Hepatocyte (in vitro differentiated cells): ENCODE data around the gene MCAM. TPM values are rescaled to one million over a fixed set of nuclear protein-coding genes. Genes with fewer than 3 reads are reported as not detected.

Experiments
- DNase-seq: peaks from one replicate; pipeline ENCODE4 v3.0.0-alpha.2; 2016; ENCODE audit warnings: low spot score
- H2AFZ ChIP-seq: fragments of 200-600 bp; sonication (generic); 2 replicates; pipeline ENCODE4 v1.6.0; 2016; ENCODE audit warnings: antibody characterized with exemption, mild to moderate bottlenecking
- H3K27ac ChIP-seq: fragments of 200-600 bp; sonication (generic); 2 replicates; pipeline ENCODE4 v1.5.1; 2016; ENCODE audit warnings: mild to moderate bottlenecking
- H3K27me3 ChIP-seq: fragments of 200-600 bp; sonication (generic); 2 replicates; pipeline ENCODE4 v1.6.1; 2016
- H3K36me3 ChIP-seq: fragments of 200-600 bp; sonication (generic); replicated peaks from 2 replicates; pipeline ENCODE4 v1.5.1; 2016; ENCODE audit warnings: low read depth; ENCODE audit not compliant: insufficient read depth
- H3K4me1 ChIP-seq: fragments of 200-600 bp; sonication (generic); 2 replicates; pipeline ENCODE4 v1.5.1; 2016; ENCODE audit warnings: mild to moderate bottlenecking, moderate library complexity; ENCODE audit not compliant: insufficient read depth
- H3K4me2 ChIP-seq: fragments of 200-600 bp; sonication (generic); 2 replicates; pipeline ENCODE4 v1.6.0; 2016
- H3K4me3 ChIP-seq: fragments of 200-600 bp; sonication (generic); 2 replicates; pipeline ENCODE4 v1.5.1; 2016; ENCODE audit warnings: mild to moderate bottlenecking
- H3K79me2 ChIP-seq: fragments of 200-600 bp; sonication (generic); 2 replicates; pipeline ENCODE4 v1.6.0; 2017; ENCODE audit warnings: mild to moderate bottlenecking
- H3K9me2 ChIP-seq: fragments of 200-600 bp; sonication (generic); replicated peaks from 2 replicates; pipeline ENCODE4 v1.6.0; 2017; ENCODE audit warnings: mild to moderate bottlenecking; ENCODE audit not compliant: insufficient read depth
- H3K9me3 ChIP-seq: fragments of 200-600 bp; sonication (generic); 2 replicates; pipeline ENCODE4 v1.5.1; 2016; ENCODE audit warnings: low read depth, mild to moderate bottlenecking
- H4K20me1 ChIP-seq: fragments of 200-600 bp; sonication (generic); 2 replicates; pipeline ENCODE4 v1.6.0; 2016; ENCODE audit warnings: mild to moderate bottlenecking; ENCODE audit not compliant: insufficient read depth, poor library complexity, severe bottlenecking
- CTCF ChIP-seq: fragments of 200-600 bp; sonication (generic); IDR thresholded peaks from 2 replicates; pipeline ENCODE4 v1.5.1; 2016; ENCODE audit warnings: antibody characterized with exemption, mild to moderate bottlenecking; ENCODE audit not compliant: poor library complexity
- EZH2 ChIP-seq: fragments of 200-600 bp; sonication (generic); IDR thresholded peaks from 2 replicates; pipeline ENCODE4 v1.6.1; 2016; ENCODE audit warnings: antibody characterized with exemption, mild to moderate bottlenecking, borderline replicate concordance
- EZH2phosphoT487 ChIP-seq: fragments of 200-600 bp; sonication (generic); IDR thresholded peaks from one replicate; pipeline ENCODE4 v1.6.1; 2018; ENCODE audit warnings: antibody characterized with exemption, mild to moderate bottlenecking, low read depth, moderate library complexity; ENCODE audit not compliant: unreplicated experiment, severe bottlenecking
- WGBS: methylation state at CpG from one replicate; pipeline ENCODE4 v1.1.6; 2016; ENCODE audit warnings: low lambda C conversion rate; ENCODE audit errors: missing lambda C conversion rate; 5-methylcytosine and 5-hydroxymethylcytosine counted together
- polyA plus RNA-seq: library from polyadenylated mRNA; unstranded; fragments of >200 nt; fragmentation: Nextera tagmentation; extraction: Ambion mirVana; gene quantifications from 2 replicates; pipeline ENCODE4 v1.2.1, GENCODE V29; 2016
- total RNA-seq: library from RNA; depleted of rRNA; stranded (reverse); fragments of >200 nt; gene quantifications from 2 replicates; pipeline ENCODE4 v1.2.3, GENCODE V29; 2014

MCAM gene
- total and polyA plus RNA-seq, 2 experiments from 2014 or later, result 6.1 to 35.4 TPM

GRCh38 chr11:119314726-119315125, 2.2 kb downstream of the MCAM start:
- Histone ChIP-seq H3K27ac (no peak overlapping the region), H3K79me2 (no peaks in the 10 kb centered on the region), H3K4me3 (no peak overlapping the region), H3K36me3 (no peaks in the 10 kb centered on the region), H3K9me2 (no peaks in the 10 kb centered on the region), H3K9me3 (no peaks in the 10 kb centered on the region), H4K20me1 (no peaks in the 10 kb centered on the region), H3K4me1 (peaks cover 21% of the 10 kb centered on the region), H2AFZ (no peak overlapping the region), H3K27me3 (peaks cover 41% of the 10 kb centered on the region), H3K4me2 (peak overlapping the region; percentile 96)
- 86% methylated on average over 18 of the region's 18 CpGs for WGBS
- TF ChIP-seq CTCF (no peak), EZH2phosphoT487 (no peak), EZH2 (no peak)
- no peak for DNase-seq

- Histone ChIP-seq H3K27me3 (peaks cover 16% of the 10 kb centered on the region), H3K36me3 (no peaks in the 10 kb centered on the region), H3K27ac (no peak overlapping the region), H3K79me2 (no peaks in the 10 kb centered on the region), H3K4me3 (no peak overlapping the region), H2AFZ (no peak overlapping the region), H3K9me3 (no peaks in the 10 kb centered on the region), H3K4me2 (no peak overlapping the region), H3K4me1 (peaks cover 9% of the 10 kb centered on the region), H3K9me2 (no peaks in the 10 kb centered on the region), H4K20me1 (no peaks in the 10 kb centered on the region)
- WGBS, result 95% methylated on average over 18 of the region's 20 CpGs
- no peak for TF ChIP-seq CTCF
- no peak for TF ChIP-seq EZH2phosphoT487
- TF ChIP-seq EZH2, result no peak
- DNase-seq, result no peak
These were observed 6.3 kb downstream of the MCAM start for GRCh38 chr11:119310682-119311052.

GRCh38 chr11:119309953-119310681, 6.8 kb downstream of the MCAM start:
- Histone ChIP-seq H3K27me3 (peaks cover 10% of the 10 kb centered on the region), H4K20me1 (no peaks in the 10 kb centered on the region), H3K4me1 (peaks cover 3% of the 10 kb centered on the region), H3K36me3 (no peaks in the 10 kb centered on the region), H2AFZ (no peak overlapping the region), H3K4me2 (no peak overlapping the region), H3K79me2 (no peaks in the 10 kb centered on the region), H3K9me2 (no peaks in the 10 kb centered on the region), H3K27ac (no peak overlapping the region), H3K9me3 (no peaks in the 10 kb centered on the region), H3K4me3 (no peak overlapping the region)
- 84% methylated on average over 17 of the region's 17 CpGs for WGBS
- TF ChIP-seq EZH2phosphoT487 (no peak), EZH2 (no peak), CTCF (no peak)
- DNase-seq, result no peak

- Histone ChIP-seq H3K79me2 (no peaks in the 10 kb centered on the region), H3K4me2 (no peak overlapping the region), H3K9me3 (no peaks in the 10 kb centered on the region), H3K4me1 (no peaks in the 10 kb centered on the region), H3K4me3 (no peak overlapping the region), H3K36me3 (no peaks in the 10 kb centered on the region), H3K27ac (no peak overlapping the region), H3K27me3 (peaks cover 3% of the 10 kb centered on the region), H2AFZ (no peak overlapping the region), H4K20me1 (no peaks in the 10 kb centered on the region), H3K9me2 (no peaks in the 10 kb centered on the region)
- DNase-seq, result no peak
- 91% methylated on average over 11 of the region's 11 CpGs for WGBS
- TF ChIP-seq EZH2phosphoT487 (no peak), CTCF (no peak), EZH2 (no peak)
These were observed 7.5 kb downstream of the MCAM start for GRCh38 chr11:119309411-119309810.
